Heart left ventricle (tissue), 13 donors: Measurements from ENCODE around the gene TXNDC12.

ENCODE experiments used
- CTCF ChIP-seq, 12 donors: fragments of 200-600 bp; sonication (generic) in 4 of 12; IDR thresholded peaks; one replicate each; pipeline versions ENCODE4 v1.5.0 to v1.8.0; 2018 to 2022; ENCODE audit warnings: antibody characterized with exemption in 12 of 12, mild to moderate bottlenecking in 5 of 12
- POLR2A ChIP-seq, 2 donors: fragments of 450-650 bp; IDR thresholded peaks; one replicate each; pipeline ENCODE4 v1.6.1; 2017; ENCODE audit warnings: antibody characterized with exemption in 2 of 2, mild to moderate bottlenecking in 2 of 2, moderate library complexity in 2 of 2
- donor health status: ischemic (EF 13 %, LVEDD 7.1; RV severe dilation, severe dysfunction).
- donor health status: DM: no; HTN: yes; CAD: no.
- donor health status: DM: no; HTN: no; CAD: no.
- donor health status: ischemic (EF 25% LVEDD 6.9; RV normal size, moderate dysfunction).
- donor health status: ischemic (EF 25% LVEDD 5.7; RV mildly dilated, moderate dysfunction).
- donor health status: ischemic (EF 35%, LVEDD 5.7; RV mildly dilated, moderate dysfunction).
- donor health status: nonischemic (EF 11% LVEDD 7.7; RV severe dilation, severe dysfunction).
- donor health status: DM: yes; HTN: yes; CAD: no.
- donor health status: PGD.
- donor health status: ischemic (EF 29% LVEDD 5.4; RV normal size, mild dysfunction).
- donor health status: nonischemic (EF 23%, LVEDD 6.1; RV moderate dilation, normal function).

- TF ChIP-seq CTCF (IDR thresholded peaks at IDR 0.05), result peak in 1 of 12 donors; percentile 16
- TF ChIP-seq POLR2A (IDR thresholded peaks at IDR 0.05), result peak in 1 of 2 donors; percentile 81
Observed at GRCh38 chr1:52056163-52056936, 1.4 kb upstream of the TXNDC12 start, which contains the start of gene BTF3L4.
